K562 (cell line): ENCODE data around the gene AHCYL1. TPM values are rescaled to one million over a fixed set of nuclear protein-coding genes. Genes with fewer than 3 reads are reported as not detected.

ENCODE experiments used
- ATF1 ChIP-seq, 2 experiments: fragments of 450-650 bp in 1 of 2; IDR thresholded peaks; 2 replicates each; pipeline ENCODE4 v1.6.1; 2016; ENCODE audit warnings: missing compliant biosample characterization in 1 of 2, missing genetic modification characterization in 1 of 2
- BCL6 ChIP-seq: fragments of 250-450 bp; sonication (Bioruptor Pico); IDR thresholded peaks from 2 replicates; pipeline ENCODE4 v1.4.0; 2020
- CBX3 ChIP-seq, 2 experiments: IDR thresholded peaks; 1 replicate in 1 of 2; 2 replicates in 1 of 2; pipeline ENCODE4 v1.6.1; 2012; ENCODE audit warnings: inconsistent platforms in 2 of 2, low read length in 2 of 2, borderline replicate concordance in 1 of 2, control low read depth in 1 of 2
- CREM ChIP-seq: IDR thresholded peaks from 2 replicates; pipeline ENCODE4 v1.6.1; 2014; ENCODE audit warnings: antibody characterized with exemption, low read depth
- CSDE1 ChIP-seq, 2 experiments: fragments of 450-650 bp; IDR thresholded peaks; 2 replicates each; pipeline ENCODE4 v1.6.1; 2016; ENCODE audit warnings: mild to moderate bottlenecking in 1 of 2
- CXXC5 ChIP-seq: fragments of 250-450 bp; sonication (Bioruptor Pico); IDR thresholded peaks from 2 replicates; pipeline ENCODE4 v1.8.0; 2022; ENCODE audit warnings: inconsistent platforms, mild to moderate bottlenecking, moderate library complexity
- HDAC2 ChIP-seq: fragments of 450-650 bp; IDR thresholded peaks from 2 replicates; pipeline ENCODE4 v1.6.1; 2016; ENCODE audit warnings: mild to moderate bottlenecking
- KDM1A ChIP-seq, 2 experiments: fragments of 450-650 bp; IDR thresholded peaks; 2 replicates each; pipeline ENCODE4 v1.6.1; 2016; ENCODE audit warnings: mild to moderate bottlenecking in 2 of 2
- KDM5B ChIP-seq: fragments of 200-600 bp; sonication (generic); IDR thresholded peaks from 2 replicates; pipeline ENCODE4 v1.6.1; 2012; ENCODE audit warnings: low read depth, mild to moderate bottlenecking, moderate library complexity, low read length, control low read depth, inconsistent platforms; ENCODE audit not compliant: insufficient replicate concordance
- KLF10 ChIP-seq: fragments of 250-450 bp; sonication (Bioruptor Pico); IDR thresholded peaks from 2 replicates; pipeline ENCODE4 v1.6.1; 2021; ENCODE audit warnings: matching md5 sums
- MAFF ChIP-seq: IDR thresholded peaks from 2 replicates; pipeline ENCODE4 v1.6.1; 2012; ENCODE audit warnings: low read length, improper control_type of control experiment
- MYBL2 ChIP-seq, 2 experiments: fragments of 450-650 bp in 1 of 2; sonication (generic) in 1 of 2; formaldehyde crosslinking in 1 of 2; IDR thresholded peaks; 2 replicates each; pipeline versions ENCODE4 v1.6.1 to v1.8.1; 2017 to 2022; ENCODE audit warnings: borderline replicate concordance in 1 of 2, inconsistent platforms in 1 of 2, low read depth in 1 of 2, mild to moderate bottlenecking in 1 of 2, missing genetic modification reagents in 1 of 2, moderate library complexity in 1 of 2
- NEUROD1 ChIP-seq: fragments of 150-350 bp; IDR thresholded peaks from 2 replicates; pipeline ENCODE4 v1.6.1; 2014; ENCODE audit warnings: borderline replicate concordance, low read length, low read depth; ENCODE audit not compliant: partially characterized antibody
- NFIC ChIP-seq: fragments of 450-650 bp; IDR thresholded peaks from 2 replicates; pipeline ENCODE4 v1.6.1; 2017; ENCODE audit warnings: mild to moderate bottlenecking, inconsistent platforms
- NFXL1 ChIP-seq: fragments of 450-650 bp; formaldehyde crosslinking; IDR thresholded peaks from 2 replicates; pipeline ENCODE4 v1.4.0; 2021; ENCODE audit warnings: mild to moderate bottlenecking
- NUFIP1 ChIP-seq: fragments of 450-650 bp; IDR thresholded peaks from 2 replicates; pipeline ENCODE4 v1.6.1; 2018; ENCODE audit not compliant: partially characterized antibody
- PHB2 ChIP-seq: fragments of 450-650 bp; IDR thresholded peaks from 2 replicates; pipeline ENCODE4 v1.6.1; 2017; ENCODE audit warnings: low read depth
- POLR3A ChIP-seq: IDR thresholded peaks from 2 replicates; pipeline ENCODE4 v1.6.1; 2011; ENCODE audit warnings: borderline replicate concordance, mild to moderate bottlenecking, moderate library complexity; ENCODE audit not compliant: insufficient read length, insufficient read depth; ENCODE audit errors: extremely low read depth
- PRMT5 ChIP-seq: sonication (generic); formaldehyde crosslinking; IDR thresholded peaks from 2 replicates; pipeline ENCODE4 v1.5.0; 2020; ENCODE audit warnings: missing genetic modification reagents
- SIX5 ChIP-seq, 2 experiments: IDR thresholded peaks; 2 replicates each; pipeline ENCODE4 v1.6.1; 2011; ENCODE audit warnings: low read length in 2 of 2, borderline replicate concordance in 1 of 2, low read depth in 1 of 2, mild to moderate bottlenecking in 1 of 2, moderate library complexity in 1 of 2; ENCODE audit not compliant: insufficient read depth in 1 of 2
- SMARCA5 ChIP-seq: fragments of 450-650 bp; IDR thresholded peaks from 2 replicates; pipeline ENCODE4 v1.6.1; 2016
- STAG1 ChIP-seq: sonication (generic); formaldehyde crosslinking; IDR thresholded peaks from 2 replicates; pipeline ENCODE4 v1.5.0; 2020; ENCODE audit warnings: missing genetic modification reagents, borderline replicate concordance
- THAP12 ChIP-seq: fragments of 250-450 bp; sonication (Bioruptor Pico); IDR thresholded peaks from 2 replicates; pipeline ENCODE4 v1.9.0; 2021; ENCODE audit warnings: mild to moderate bottlenecking, inconsistent platforms
- YBX1 ChIP-seq: fragments of 450-650 bp; IDR thresholded peaks from 2 replicates; pipeline ENCODE4 v1.7.1; 2016; ENCODE audit warnings: mild to moderate bottlenecking
- ZNF76 ChIP-seq: fragments of 250-450 bp; sonication (Bioruptor Pico); IDR thresholded peaks from 2 replicates; pipeline ENCODE4 v1.4.0; 2020; ENCODE audit warnings: mild to moderate bottlenecking, moderate library complexity, borderline replicate concordance
- polyA plus RNA-seq, 8 experiments: library from polyadenylated mRNA; depleted of rRNA in 4 of 8; stranded (reverse) in 5 of 8; unstranded in 3 of 8; fragments of >200 nt; fragmentation: Nextera tagmentation in 2 of 8; fragmentation: Illumina TruSeq in 1 of 8; extraction: Ambion mirVana in 2 of 8; extraction: Trizol in 1 of 8; gene quantifications; 2 replicates each; pipeline versions ENCODE4 v1.2.1 to v1.2.3, GENCODE V29; 2011 to 2014; ENCODE audit warnings: inconsistent platforms in 1 of 8, missing spikeins in 1 of 8
- total RNA-seq, 7 experiments: library from RNA; depleted of rRNA in 6 of 7; stranded (reverse); fragments of >200 nt in 6 of 7; fragmentation: Illumina TruSeq in 2 of 7; extraction: Trizol in 2 of 7; gene quantifications; 2 replicates each; pipeline versions ENCODE4 v1.2.1 to v1.2.3, GENCODE V29; 2011 to 2021; ENCODE audit warnings: low replicate concordance in 1 of 7
- TF ChIP-seq, protein P1 (sequence below): fragments of 450-650 bp; IDR thresholded peaks from 2 replicates; pipeline ENCODE4 v1.6.1; 2018; ENCODE audit warnings: mild to moderate bottlenecking, low read depth; ENCODE audit not compliant: partially characterized antibody
- TF ChIP-seq, protein P2 (sequence below): fragments of 250-450 bp; sonication (Bioruptor Pico); IDR thresholded peaks from 2 replicates; pipeline ENCODE4 v1.9.0; 2021; ENCODE audit warnings: mild to moderate bottlenecking

Gene AHCYL1
- total and polyA plus RNA-seq, 9 of the 15 experiments (the other 6 are each of a cell fraction or from before 2014, with no cell fraction given): 27.3 to 118 (median 44.5) TPM

GRCh38 chr1:110057963-110058518, 73.5 kb downstream of the AHCYL1 start (continued):
- TF ChIP-seq ATF1 (CRISPR knock-in tag; IDR thresholded peaks at IDR 0.05) (no peak), ATF1 (tag; IDR thresholded peaks at IDR 0.05) (no peak), NUFIP1 (no peak), POLR3A (no peak), SIX5 (IDR thresholded peaks at IDR 0.05; ENCODE audit: borderline replicate concordance in 1 of 2, insufficient read depth in 1 of 2, low read depth in 1 of 2, low read length in 2 of 2) (no peak), NFIC (no peak), THAP12 (CRISPR knock-in tag) (no peak), STAG1 (CRISPR knock-in tag) (no peak), KDM1A (IDR thresholded peaks at IDR 0.05) (no peak; a peak in 1 of 4 replicates), HDAC2 (no peak), SMARCA5 (no peak), NFXL1 (CRISPR knock-in tag) (no peak), PHB2 (no peak), CXXC5 (peak; percentile 42; the same call in 1 of the 2 replicates), KDM5B (no peak), CSDE1 (IDR thresholded peaks at IDR 0.05) (no peak), ZNF76 (CRISPR knock-in tag) (no peak), YBX1 (no peak), CBX3 (IDR thresholded peaks at IDR 0.05; ENCODE audit: borderline replicate concordance in 1 of 2, low read length in 2 of 2) (no peak), MYBL2 (IDR thresholded peaks at IDR 0.05; ENCODE audit: low read depth) (no peak), MYBL2 (CRISPR knock-in tag; IDR thresholded peaks at IDR 0.05; ENCODE audit: borderline replicate concordance) (no peak), BCL6 (CRISPR knock-in tag) (no peak), PRMT5 (CRISPR knock-in tag) (no peak), KLF10 (CRISPR knock-in tag) (no peak), NEUROD1 (no peak), MAFF (no peak), CREM (0 out of 2 replicates have a peak, but pooled peaks have one; percentile 28)
- TF ChIP-seq, protein P1, sequence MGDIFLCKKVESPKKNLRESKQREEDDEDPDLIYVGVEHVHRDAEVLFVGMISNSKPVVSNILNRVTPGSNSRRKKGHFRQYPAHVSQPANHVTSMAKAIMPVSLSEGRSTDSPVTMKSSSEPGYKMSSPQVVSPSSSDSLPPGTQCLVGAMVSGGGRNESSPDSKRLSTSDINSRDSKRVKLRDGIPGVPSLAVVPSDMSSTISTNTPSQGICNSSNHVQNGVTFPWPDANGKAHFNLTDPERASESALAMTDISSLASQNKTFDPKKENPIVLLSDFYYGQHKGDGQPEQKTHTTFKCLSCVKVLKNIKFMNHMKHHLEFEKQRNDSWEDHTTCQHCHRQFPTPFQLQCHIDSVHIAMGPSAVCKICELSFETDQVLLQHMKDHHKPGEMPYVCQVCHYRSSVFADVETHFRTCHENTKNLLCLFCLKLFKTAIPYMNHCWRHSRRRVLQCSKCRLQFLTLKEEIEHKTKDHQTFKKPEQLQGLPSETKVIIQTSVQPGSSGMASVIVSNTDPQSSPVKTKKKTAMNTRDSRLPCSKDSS: no peak
- TF ChIP-seq, protein P2, sequence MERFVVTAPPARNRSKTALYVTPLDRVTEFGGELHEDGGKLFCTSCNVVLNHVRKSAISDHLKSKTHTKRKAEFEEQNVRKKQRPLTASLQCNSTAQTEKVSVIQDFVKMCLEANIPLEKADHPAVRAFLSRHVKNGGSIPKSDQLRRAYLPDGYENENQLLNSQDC: no peak
